ENCODE measurements around the gene GRM7.

The GRM7 gene

DNA sequence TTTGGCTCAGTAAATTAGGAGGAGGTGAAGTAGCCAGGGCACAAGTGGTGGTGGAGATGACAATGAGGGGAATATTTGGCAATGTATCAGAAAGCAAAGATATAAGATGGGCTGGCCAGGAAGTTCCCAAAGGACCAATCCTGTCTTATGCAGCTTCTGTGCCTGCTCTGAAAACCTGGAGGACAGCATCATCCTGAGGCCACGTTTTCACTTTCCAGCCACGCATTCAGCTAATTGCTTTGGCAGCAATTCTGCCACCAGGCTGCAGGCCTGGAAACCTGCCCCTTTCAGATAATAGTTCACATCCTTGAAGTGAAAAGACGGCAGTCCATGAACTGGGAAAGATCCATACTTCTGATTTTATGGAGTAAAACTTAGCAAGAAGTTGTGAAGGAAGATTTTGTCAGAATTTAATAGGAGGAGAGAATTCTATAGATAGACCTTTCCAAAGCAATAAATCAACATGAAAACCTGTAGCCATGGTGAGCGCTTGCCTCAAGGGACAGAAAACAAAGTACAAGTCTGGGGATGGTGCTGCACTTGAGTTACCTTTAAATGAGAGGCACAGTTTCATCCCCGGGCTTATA lies 682.5 kb downstream of the GRM7 start:
- TF ChIP-seq CTCF (IDR thresholded peaks at IDR 0.05), result no peak
- DNase-seq (ENCODE audit: low spot score), result no peak

GRCh38 chr3:7545334-7545733 lies 684.4 kb downstream of the GRM7 start:
- TF ChIP-seq CTCF (IDR thresholded peaks at IDR 0.05), result no peak
- Histone ChIP-seq H3K27ac (no peak overlapping the region), H3K4me3 (no peak overlapping the region)
- DNase-seq (ENCODE audit: low spot score), result no peak

More for the DNA sequence above, 682.5 kb downstream of the GRM7 start:
- no peak overlapping the region for H3K27ac ChIP-seq
- no peak overlapping the region for H3K4me3 ChIP-seq

GRCh38 chr3:7546253-7546652 lies 685.3 kb downstream of the GRM7 start:
- H3K4me3 ChIP-seq, result no peak overlapping the region
- TF ChIP-seq CTCF (IDR thresholded peaks at IDR 0.05), result no peak
- DNase-seq (ENCODE audit: low spot score), result no peak
- H3K27ac ChIP-seq, result no peak overlapping the region

DNA sequence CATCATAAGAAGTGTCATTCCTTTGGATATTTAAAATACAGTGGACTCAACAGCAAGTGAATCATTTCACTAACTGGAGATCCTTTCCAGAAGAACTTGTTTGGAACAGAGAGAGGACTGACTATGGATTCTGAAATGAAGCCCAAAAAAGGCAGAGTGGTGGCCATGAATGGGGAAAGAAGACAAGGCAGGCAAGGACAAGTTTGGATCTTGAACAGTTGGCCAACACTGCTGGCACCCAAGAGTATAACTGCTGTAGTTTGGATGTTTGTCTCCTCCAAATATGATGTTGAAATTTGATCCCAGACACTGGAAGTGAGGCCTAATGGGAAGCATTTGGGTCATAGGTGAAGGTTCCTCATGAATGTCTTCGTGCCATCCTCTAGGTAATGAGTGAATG lies 686.9 kb downstream of the GRM7 start:
- Histone ChIP-seq H3K4me3 (no peak overlapping the region), H3K27ac (no peak overlapping the region)
- DNase-seq (ENCODE audit: low spot score), result no peak
- TF ChIP-seq CTCF (IDR thresholded peaks at IDR 0.05), result no peak

GRCh38 chr3:7562892-7563291 lies 702.0 kb downstream of the GRM7 start:
- TF ChIP-seq CTCF (IDR thresholded peaks at IDR 0.05), result no peak
- no peak for DNase-seq (ENCODE audit: low spot score)
- no peak overlapping the region for H3K4me3 ChIP-seq
- no peak overlapping the region for H3K27ac ChIP-seq

GRCh38 chr3:7565574-7565973 lies 704.7 kb downstream of the GRM7 start:
- Histone ChIP-seq H3K4me3 (no peak overlapping the region), H3K27ac (no peak overlapping the region)
- DNase-seq (ENCODE audit: low spot score), result no peak
- TF ChIP-seq CTCF (IDR thresholded peaks at IDR 0.05), result no peak

- H3K4me3 ChIP-seq, result no peak overlapping the region
- TF ChIP-seq CTCF (IDR thresholded peaks at IDR 0.05), result no peak
- DNase-seq (ENCODE audit: low spot score), result no peak
- no peak overlapping the region for H3K27ac ChIP-seq
Observed at GRCh38 chr3:7567160-7567559, 706.2 kb downstream of the GRM7 start.
